Loucy (cell line): Measurements from ENCODE around the gene OR5A2.
"Not testable (repeated sequence)": the region's sequence is repeated elsewhere in the genome, so short reads cannot be mapped to it uniquely, and the experiment has no call there.

ENCODE experiments used
- EZH2phosphoT487 ChIP-seq: fragments of 200-600 bp; IDR thresholded peaks from 2 replicates; pipeline ENCODE4 v1.6.1; 2018; ENCODE audit warnings: antibody characterized with exemption, mild to moderate bottlenecking, moderate library complexity, borderline replicate concordance
- TF ChIP-seq, protein P1 (sequence below): fragments of 200-600 bp; sonication (generic); conservative IDR thresholded peaks from 2 replicates; pipeline ENCODE4 v1.5.1; 2014; ENCODE audit warnings: mild to moderate bottlenecking, antibody characterized with exemption, low read length

DNA sequence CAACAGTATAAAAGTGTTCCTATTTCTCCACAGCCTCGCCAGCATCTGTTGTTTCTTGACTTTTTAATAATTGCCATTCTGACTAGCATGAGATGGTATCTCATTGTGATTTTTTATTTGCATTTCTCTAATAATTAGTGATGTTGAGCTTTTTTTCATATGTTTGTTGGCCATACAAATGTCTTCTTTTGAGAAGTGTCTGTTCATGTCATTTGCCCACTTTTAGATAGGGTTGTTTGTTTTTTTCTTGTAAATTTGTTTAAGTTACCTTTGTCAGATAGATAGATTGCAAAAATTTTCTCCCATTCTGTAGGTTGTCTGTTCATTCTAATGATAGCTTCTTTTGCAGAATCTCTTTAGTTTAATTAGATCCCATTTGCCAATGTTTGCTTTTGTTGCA is 19.4 kb upstream of the OR5A2 start:
- TF ChIP-seq, protein P1, sequence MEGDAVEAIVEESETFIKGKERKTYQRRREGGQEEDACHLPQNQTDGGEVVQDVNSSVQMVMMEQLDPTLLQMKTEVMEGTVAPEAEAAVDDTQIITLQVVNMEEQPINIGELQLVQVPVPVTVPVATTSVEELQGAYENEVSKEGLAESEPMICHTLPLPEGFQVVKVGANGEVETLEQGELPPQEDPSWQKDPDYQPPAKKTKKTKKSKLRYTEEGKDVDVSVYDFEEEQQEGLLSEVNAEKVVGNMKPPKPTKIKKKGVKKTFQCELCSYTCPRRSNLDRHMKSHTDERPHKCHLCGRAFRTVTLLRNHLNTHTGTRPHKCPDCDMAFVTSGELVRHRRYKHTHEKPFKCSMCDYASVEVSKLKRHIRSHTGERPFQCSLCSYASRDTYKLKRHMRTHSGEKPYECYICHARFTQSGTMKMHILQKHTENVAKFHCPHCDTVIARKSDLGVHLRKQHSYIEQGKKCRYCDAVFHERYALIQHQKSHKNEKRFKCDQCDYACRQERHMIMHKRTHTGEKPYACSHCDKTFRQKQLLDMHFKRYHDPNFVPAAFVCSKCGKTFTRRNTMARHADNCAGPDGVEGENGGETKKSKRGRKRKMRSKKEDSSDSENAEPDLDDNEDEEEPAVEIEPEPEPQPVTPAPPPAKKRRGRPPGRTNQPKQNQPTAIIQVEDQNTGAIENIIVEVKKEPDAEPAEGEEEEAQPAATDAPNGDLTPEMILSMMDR, result not testable (repeated sequence)
- TF ChIP-seq EZH2phosphoT487, result not testable (repeated sequence)
